Kidney (tissue), 14 donors: ENCODE data around the gene ARL5C. TPM values are rescaled to one million over a fixed set of nuclear protein-coding genes. Genes with fewer than 3 reads are reported as not detected.

Experiments
- DNase-seq, 5 donors: peaks; one replicate each; pipeline ENCODE4 v3.0.0-alpha.2; 2013 to 2020
- FAIRE-seq: peaks from 2 replicates; lab custom pipeline; 2012; peaks lifted over from hg19 to GRCh38; lab: Jason Lieb, UNC
- H3K27ac ChIP-seq, 2 donors: one replicate each; pipeline ENCODE4 v1.7.0; 2013; ENCODE audit warnings: low read depth in 2 of 2, low read length in 2 of 2, inconsistent platforms in 1 of 2
- H3K27me3 ChIP-seq: one replicate; pipeline ENCODE4 v1.7.1; 2013; ENCODE audit warnings: low read length, inconsistent platforms; ENCODE audit not compliant: control insufficient read depth, insufficient read depth
- H3K36me3 ChIP-seq, 3 donors: one replicate each; pipeline versions ENCODE4 v1.7.0 to v1.7.1; 2013; ENCODE audit warnings: low read length in 3 of 3, control low read depth in 1 of 3, inconsistent platforms in 1 of 3; ENCODE audit not compliant: insufficient read depth in 3 of 3, control insufficient read depth in 2 of 3
- H3K4me1 ChIP-seq, 3 donors: one replicate each; pipeline versions ENCODE4 v1.7.0 to v1.7.1; 2013; ENCODE audit warnings: low read length in 3 of 3, inconsistent platforms in 1 of 3, low read depth in 1 of 3; ENCODE audit not compliant: control insufficient read depth in 2 of 3, insufficient read depth in 2 of 3
- H3K4me3 ChIP-seq, 3 donors: one replicate each; pipeline versions ENCODE4 v1.7.0 to v1.8.1; 2013; ENCODE audit warnings: low read length in 3 of 3, control low read depth in 1 of 3, inconsistent platforms in 1 of 3
- H3K9ac ChIP-seq, 3 donors: one replicate each; pipeline versions ENCODE4 v1.7.0 to v1.7.1; 2013; ENCODE audit warnings: low read length in 3 of 3, control low read depth in 1 of 3, inconsistent platforms in 1 of 3
- H3K9me3 ChIP-seq, 3 donors: one replicate each; pipeline versions ENCODE4 v1.7.0 to v1.7.1; 2013; ENCODE audit warnings: low read length in 3 of 3, control low read depth in 1 of 3, inconsistent platforms in 1 of 3; ENCODE audit not compliant: control insufficient read depth in 2 of 3, insufficient read depth in 1 of 3
- intact Hi-C: fragments of 100-400 bp; cut with DNase I; formaldehyde crosslinking; loops from one replicate; pipeline ENCODE4 v1.11.1; 2022
- polyA plus RNA-seq: library from polyadenylated mRNA; stranded (reverse); fragments of 350-450 nt; fragmentation: Illumina TruSeq; extraction: RNeasy Lipid Tissue Mini Kit (QIAGEN cat#74804); gene quantifications from one replicate; pipeline ENCODE4 v1.2.3, GENCODE V29; 2014; ENCODE audit warnings: low read depth, low replicate concordance; ENCODE audit not compliant: insufficient read depth
- total RNA-seq: library from RNA; stranded (reverse); fragmentation: NEBNext Ultra II Directional; extraction: Animal tissue kit (Norgen Biotek cat#: 25700); gene quantifications from one replicate; pipeline ENCODE4 v1.2.1, GENCODE V29; 2021
- TF ChIP-seq, protein P1 (sequence below): IDR thresholded peaks from 3 replicates; pipeline ENCODE4 v1.5.1; 2012; ENCODE audit warnings: mild to moderate bottlenecking, moderate library complexity, borderline replicate concordance; ENCODE audit not compliant: insufficient read depth; ENCODE audit errors: extremely low read depth
- donor health status: control.
- donor health status: control.
- donor health status: control.
- donor health status: control.
- donor health status: control.
- donor health status: DM: yes; HTN: yes; CAD: no.
- donor health status: Normal renal cell carcinoma (clear cell type).

Gene ARL5C
- total and polyA plus RNA-seq, 2 donors from 2014 or later: not detected

DNA sequence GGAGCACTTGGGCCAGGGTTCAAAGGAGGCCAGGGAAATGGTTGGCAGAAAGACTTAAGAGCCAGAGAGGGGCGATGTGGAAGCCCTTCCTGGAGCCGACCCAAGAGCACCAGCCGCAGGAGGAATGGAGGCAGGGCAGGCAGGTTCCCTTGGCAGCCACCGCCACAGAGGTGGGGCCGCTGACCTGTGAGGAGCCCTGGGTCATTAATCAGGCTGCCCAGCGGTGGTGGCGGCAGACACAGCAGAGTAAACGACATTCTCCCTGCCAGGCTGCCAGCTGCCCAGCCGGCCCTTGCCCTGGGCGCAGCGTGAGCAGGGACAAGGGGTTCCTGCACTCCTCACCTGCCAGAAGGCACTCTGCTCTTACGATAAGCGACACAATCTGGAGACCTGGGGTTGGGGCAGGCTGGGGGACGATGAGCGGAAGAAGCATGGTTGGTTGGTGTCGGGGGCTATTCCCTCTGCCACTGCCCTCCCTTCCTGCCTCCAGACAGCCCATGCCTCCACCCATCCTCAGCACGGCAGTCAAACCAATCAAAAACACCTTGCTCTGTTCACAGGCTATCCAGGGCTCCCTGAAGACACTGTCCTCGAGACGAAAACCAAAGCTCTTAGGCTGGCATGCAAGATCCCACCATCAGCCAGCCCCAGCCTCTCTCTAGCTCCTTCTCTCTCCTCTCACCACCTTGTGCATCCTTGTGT lies 55.4 kb downstream of the ARL5C start:
- FAIRE-seq (no peak), DNase-seq (peak; percentile 58 to 84 (median 73))
- TF ChIP-seq, protein P1, sequence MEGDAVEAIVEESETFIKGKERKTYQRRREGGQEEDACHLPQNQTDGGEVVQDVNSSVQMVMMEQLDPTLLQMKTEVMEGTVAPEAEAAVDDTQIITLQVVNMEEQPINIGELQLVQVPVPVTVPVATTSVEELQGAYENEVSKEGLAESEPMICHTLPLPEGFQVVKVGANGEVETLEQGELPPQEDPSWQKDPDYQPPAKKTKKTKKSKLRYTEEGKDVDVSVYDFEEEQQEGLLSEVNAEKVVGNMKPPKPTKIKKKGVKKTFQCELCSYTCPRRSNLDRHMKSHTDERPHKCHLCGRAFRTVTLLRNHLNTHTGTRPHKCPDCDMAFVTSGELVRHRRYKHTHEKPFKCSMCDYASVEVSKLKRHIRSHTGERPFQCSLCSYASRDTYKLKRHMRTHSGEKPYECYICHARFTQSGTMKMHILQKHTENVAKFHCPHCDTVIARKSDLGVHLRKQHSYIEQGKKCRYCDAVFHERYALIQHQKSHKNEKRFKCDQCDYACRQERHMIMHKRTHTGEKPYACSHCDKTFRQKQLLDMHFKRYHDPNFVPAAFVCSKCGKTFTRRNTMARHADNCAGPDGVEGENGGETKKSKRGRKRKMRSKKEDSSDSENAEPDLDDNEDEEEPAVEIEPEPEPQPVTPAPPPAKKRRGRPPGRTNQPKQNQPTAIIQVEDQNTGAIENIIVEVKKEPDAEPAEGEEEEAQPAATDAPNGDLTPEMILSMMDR: no peak
- no peaks in the 10 kb centered on the region for H3K27me3 ChIP-seq
- H3K27ac ChIP-seq: no peak overlapping the region
- no peaks in the 10 kb centered on the region for H3K36me3 ChIP-seq
- H3K9me3 ChIP-seq: no peaks in the 10 kb centered on the region
- no peak overlapping the region for H3K9ac ChIP-seq
- H3K4me1 ChIP-seq: peaks cover 0 to 7% (median 0%) of the 10 kb centered on the region in 3 donors
- intact Hi-C loops: no loop called here
- H3K4me3 ChIP-seq: no peak overlapping the region

DNA sequence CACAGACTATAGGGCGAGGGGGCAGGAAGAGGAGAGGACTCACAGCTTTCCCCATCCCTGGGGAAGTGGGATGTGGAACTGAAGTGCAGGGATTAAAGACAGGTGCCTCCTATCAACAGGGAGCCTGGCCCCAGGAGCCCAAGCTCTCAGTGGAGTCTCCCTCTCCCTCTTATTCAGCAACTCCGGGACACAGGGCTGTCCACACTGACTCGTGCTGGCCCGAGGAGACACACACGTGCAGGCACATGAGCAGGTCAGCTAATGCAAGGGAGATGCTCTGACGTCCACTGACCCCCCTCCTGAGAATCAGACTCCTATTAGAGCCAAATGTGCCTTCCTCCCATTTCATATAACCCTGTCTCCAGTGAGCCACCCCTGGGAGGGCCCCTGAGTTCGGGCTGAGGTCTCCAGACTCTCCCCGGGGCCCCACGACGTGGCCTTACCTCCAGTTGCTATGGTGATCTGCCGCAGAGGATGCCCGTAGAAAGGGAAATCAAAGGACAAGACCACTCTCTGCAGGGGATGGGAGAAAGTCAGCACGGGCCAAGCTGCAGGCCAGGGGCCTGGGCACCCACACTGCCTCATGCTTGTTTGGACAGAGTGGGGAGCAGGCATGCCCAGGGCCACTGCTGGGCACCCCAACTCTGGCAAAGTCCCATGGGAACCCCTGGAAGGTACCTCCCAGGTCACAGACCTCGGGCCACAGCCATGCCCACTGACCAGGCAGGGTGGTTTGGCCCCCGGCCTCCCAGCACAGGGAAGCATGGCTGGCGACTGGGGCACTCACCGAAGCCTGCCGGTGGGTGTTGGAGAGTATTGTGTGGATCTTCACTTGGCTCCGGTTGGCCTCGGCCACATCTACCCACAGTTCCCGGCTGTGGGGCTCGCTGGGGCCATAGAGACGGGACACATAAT lies 57.2 kb downstream of the ARL5C start:
- peaks cover 0 to 7% (median 0%) of the 10 kb centered on the region in 3 donors for H3K4me1 ChIP-seq
- no peak overlapping the region for H3K27ac ChIP-seq
- no peak overlapping the region for H3K9ac ChIP-seq
- H3K36me3 ChIP-seq: no peaks in the 10 kb centered on the region
- DNase-seq (no peak), FAIRE-seq (no peak)
- H3K4me3 ChIP-seq: no peak overlapping the region
- no peaks in the 10 kb centered on the region for H3K27me3 ChIP-seq
- no peaks in the 10 kb centered on the region for H3K9me3 ChIP-seq
- intact Hi-C loops: no loop called here
- TF ChIP-seq, protein P1: no peak

DNA sequence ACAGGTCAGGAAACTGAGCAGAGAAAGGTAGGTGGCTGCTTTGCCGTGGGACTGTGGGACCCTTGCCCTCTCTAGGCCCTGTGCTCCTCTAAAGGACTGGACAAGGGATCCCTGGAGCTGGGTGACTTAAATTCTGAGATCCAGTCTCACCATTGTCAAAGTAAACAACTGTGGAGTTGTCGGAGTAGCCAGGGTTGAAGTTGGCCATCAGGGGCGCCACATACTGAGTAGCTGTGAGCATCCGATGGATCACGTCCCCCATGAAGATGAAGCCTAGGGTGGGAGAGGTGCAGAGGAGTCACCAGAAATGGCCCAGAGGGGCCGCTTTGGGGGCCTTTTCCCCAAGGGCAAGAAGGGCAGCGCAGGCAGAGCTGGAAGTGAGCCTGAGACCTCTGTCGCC lies 58.0 kb downstream of the ARL5C start:
- no peak for DNase-seq
- Histone ChIP-seq H3K36me3 (no peaks in the 10 kb centered on the region), H3K9ac (no peak overlapping the region), H3K4me3 (no peak overlapping the region), H3K4me1 (peaks cover 0 to 7% (median 0%) of the 10 kb centered on the region in 3 donors), H3K9me3 (no peaks in the 10 kb centered on the region), H3K27me3 (no peaks in the 10 kb centered on the region), H3K27ac (no peak overlapping the region)
- intact Hi-C loops: no loop called here
- no peak for FAIRE-seq
- TF ChIP-seq, protein P1: no peak
